DOHH2 (cell line): ENCODE measurements around the gene PGAM2.

Experiments
- H3F3A ChIP-seq: fragments of 200-600 bp; sonication (generic), shearing (Covaris generic); 2 replicates; pipeline ENCODE4 v1.6.0; 2016; ENCODE audit warnings: antibody characterized with exemption, mild to moderate bottlenecking; ENCODE audit not compliant: control insufficient read depth, insufficient read depth
- H3K27ac ChIP-seq: fragments of 200-600 bp; sonication (generic); 2 replicates; pipeline ENCODE4 v1.5.1; 2014; ENCODE audit warnings: low read depth, mild to moderate bottlenecking, low read length, moderate library complexity
- H3K27me3 ChIP-seq: fragments of 200-600 bp; sonication (generic); 2 replicates; pipeline ENCODE4 v1.6.1; 2014; ENCODE audit warnings: mild to moderate bottlenecking, low read length, mixed read lengths; ENCODE audit not compliant: control insufficient read depth
- H3K36me3 ChIP-seq: fragments of 200-600 bp; sonication (generic); 2 replicates; pipeline ENCODE4 v1.6.1; 2014; ENCODE audit warnings: mild to moderate bottlenecking, low read length, moderate library complexity, mixed read lengths; ENCODE audit not compliant: control insufficient read depth
- H3K4me1 ChIP-seq: fragments of 200-600 bp; sonication (generic); 2 replicates; pipeline ENCODE4 v1.6.1; 2014; ENCODE audit warnings: mild to moderate bottlenecking, low read length, mixed read lengths; ENCODE audit not compliant: control insufficient read depth
- H3K4me2 ChIP-seq: fragments of 200-600 bp; sonication (generic); 2 replicates; pipeline ENCODE4 v1.6.0; 2014; ENCODE audit warnings: mild to moderate bottlenecking, low read length, moderate library complexity
- H3K4me3 ChIP-seq: fragments of 200-600 bp; sonication (generic); 2 replicates; pipeline ENCODE4 v1.5.1; 2014; ENCODE audit warnings: mild to moderate bottlenecking, low read length, mixed read lengths
- H3K79me2 ChIP-seq: fragments of 200-600 bp; sonication (generic); 2 replicates; pipeline ENCODE4 v1.6.1; 2014; ENCODE audit warnings: mild to moderate bottlenecking, low read length, mixed read lengths; ENCODE audit not compliant: control insufficient read depth
- H3K9me2 ChIP-seq: fragments of 200-600 bp; sonication (generic); replicated peaks from 2 replicates; pipeline ENCODE4 v1.6.1; 2014; ENCODE audit warnings: mild to moderate bottlenecking, low read length, mixed read lengths; ENCODE audit not compliant: control insufficient read depth
- H3K9me3 ChIP-seq: fragments of 200-600 bp; sonication (generic); 2 replicates; pipeline ENCODE4 v1.6.1; 2014; ENCODE audit warnings: antibody characterized with exemption, low read length, mixed read lengths; ENCODE audit not compliant: control insufficient read depth, insufficient read depth
- H4K20me1 ChIP-seq: fragments of 200-600 bp; sonication (generic); 2 replicates; pipeline ENCODE4 v1.6.0; 2014; ENCODE audit warnings: low read depth, mild to moderate bottlenecking, antibody characterized with exemption, low read length, moderate library complexity; ENCODE audit not compliant: control insufficient read depth, insufficient read depth
- EZH2phosphoT487 ChIP-seq: fragments of 200-600 bp; sonication (generic); IDR thresholded peaks from 2 replicates; pipeline ENCODE4 v1.6.1; 2017; ENCODE audit warnings: borderline replicate concordance, mild to moderate bottlenecking, antibody characterized with exemption, low read length, moderate library complexity, mixed read lengths
- TF ChIP-seq, protein P1 (sequence below): fragments of 200-600 bp; sonication (generic); IDR thresholded peaks from one replicate; pipeline ENCODE4 v1.5.1; 2014; ENCODE audit warnings: antibody characterized with exemption, mild to moderate bottlenecking, low read depth, low read length; ENCODE audit not compliant: poor library complexity, severe bottlenecking

The PGAM2 gene

DNA sequence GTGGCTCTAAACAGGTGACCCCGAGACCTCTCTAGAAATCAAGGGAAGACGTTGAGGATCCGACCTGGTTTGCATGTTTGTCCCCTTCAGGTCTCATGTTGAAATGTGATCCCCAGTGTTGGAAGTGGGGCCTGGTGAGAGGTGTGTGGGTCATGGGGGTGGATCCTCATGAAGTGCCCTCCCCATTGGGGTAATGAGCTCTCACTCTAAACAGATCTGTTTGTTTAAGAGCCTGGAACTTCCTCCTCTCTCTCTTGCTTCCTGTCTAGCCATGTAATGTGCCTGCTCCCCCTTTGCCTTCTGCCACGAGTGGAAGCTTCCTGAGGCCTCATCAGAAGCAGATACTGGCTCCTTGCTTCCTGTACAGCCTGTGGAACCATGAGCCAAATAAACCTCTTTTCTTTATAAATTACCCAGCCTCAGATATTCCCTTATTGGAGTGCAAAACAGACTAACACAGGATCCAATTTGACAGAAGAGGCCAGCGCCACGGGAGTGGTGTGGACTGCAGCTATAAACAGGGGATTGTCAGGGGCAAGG, 27.8 kb upstream of the PGAM2 start:
- Histone ChIP-seq H3K27ac (no peak overlapping the region), H3F3A (peaks cover 5% of the 10 kb centered on the region; the same call in 1 of the 2 replicates), H3K79me2 (no peaks in the 10 kb centered on the region), H3K27me3 (no peaks in the 10 kb centered on the region), H3K4me1 (peaks cover 47% of the 10 kb centered on the region), H3K9me3 (peaks cover 4% of the 10 kb centered on the region; the same call in 1 of the 2 replicates), H3K4me3 (no peak overlapping the region), H4K20me1 (no peaks in the 10 kb centered on the region), H3K36me3 (no peaks in the 10 kb centered on the region; the same call in 1 of the 2 replicates), H3K9me2 (no peaks in the 10 kb centered on the region), H3K4me2 (no peak overlapping the region)
- TF ChIP-seq, protein P1, sequence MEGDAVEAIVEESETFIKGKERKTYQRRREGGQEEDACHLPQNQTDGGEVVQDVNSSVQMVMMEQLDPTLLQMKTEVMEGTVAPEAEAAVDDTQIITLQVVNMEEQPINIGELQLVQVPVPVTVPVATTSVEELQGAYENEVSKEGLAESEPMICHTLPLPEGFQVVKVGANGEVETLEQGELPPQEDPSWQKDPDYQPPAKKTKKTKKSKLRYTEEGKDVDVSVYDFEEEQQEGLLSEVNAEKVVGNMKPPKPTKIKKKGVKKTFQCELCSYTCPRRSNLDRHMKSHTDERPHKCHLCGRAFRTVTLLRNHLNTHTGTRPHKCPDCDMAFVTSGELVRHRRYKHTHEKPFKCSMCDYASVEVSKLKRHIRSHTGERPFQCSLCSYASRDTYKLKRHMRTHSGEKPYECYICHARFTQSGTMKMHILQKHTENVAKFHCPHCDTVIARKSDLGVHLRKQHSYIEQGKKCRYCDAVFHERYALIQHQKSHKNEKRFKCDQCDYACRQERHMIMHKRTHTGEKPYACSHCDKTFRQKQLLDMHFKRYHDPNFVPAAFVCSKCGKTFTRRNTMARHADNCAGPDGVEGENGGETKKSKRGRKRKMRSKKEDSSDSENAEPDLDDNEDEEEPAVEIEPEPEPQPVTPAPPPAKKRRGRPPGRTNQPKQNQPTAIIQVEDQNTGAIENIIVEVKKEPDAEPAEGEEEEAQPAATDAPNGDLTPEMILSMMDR: no peak
- TF ChIP-seq EZH2phosphoT487: no peak

DNA sequence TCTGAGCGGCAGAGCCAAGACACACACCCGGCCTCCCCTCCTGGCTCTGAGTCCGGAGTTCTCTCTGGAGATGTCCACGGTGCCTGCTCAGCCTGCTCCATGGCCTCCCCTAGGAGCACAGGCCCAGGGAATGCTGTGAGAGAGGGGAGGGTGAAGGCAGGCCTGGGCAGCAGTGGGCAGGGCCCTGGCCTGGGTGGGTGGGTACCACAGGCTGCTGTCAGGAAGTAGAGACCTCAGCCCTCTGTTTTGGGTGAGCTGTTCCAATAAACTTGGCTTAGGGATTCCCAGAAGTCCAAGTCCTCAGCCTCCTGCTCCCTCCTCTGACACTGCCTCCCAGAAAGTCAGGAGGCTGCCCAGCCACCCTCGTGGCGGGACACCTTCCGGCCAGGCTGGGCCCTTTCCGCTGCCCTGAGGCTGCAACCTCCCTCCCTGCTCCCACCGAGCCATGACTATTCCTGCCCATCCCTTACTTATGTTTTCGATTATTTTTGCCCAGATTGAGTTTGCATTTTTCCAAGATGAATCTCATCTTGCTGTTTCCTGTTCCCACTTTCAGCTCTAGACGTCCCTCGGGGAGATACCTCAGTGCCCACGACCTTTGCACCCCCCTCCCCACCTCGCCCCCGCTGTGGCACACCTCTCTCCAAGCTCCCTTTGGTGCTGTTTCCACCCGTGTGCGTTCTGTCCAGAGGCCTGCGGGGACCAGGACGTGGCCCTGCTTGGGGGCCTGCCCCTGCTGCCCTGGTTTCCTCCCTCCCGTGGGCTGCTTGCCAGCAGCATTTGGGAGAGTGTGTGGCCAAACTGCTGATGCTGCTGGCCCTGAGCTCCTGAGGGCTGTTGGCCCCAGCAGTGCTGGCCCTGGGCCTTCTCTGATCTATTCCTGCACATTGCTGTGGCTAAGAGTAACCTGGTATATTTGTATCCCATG, 22.8 kb upstream of the PGAM2 start:
- no peaks in the 10 kb centered on the region for H3K9me2 ChIP-seq
- H3F3A ChIP-seq: peaks cover 3% of the 10 kb centered on the region; the same call in 1 of the 2 replicates
- no peak overlapping the region for H3K4me3 ChIP-seq
- no peaks in the 10 kb centered on the region; the same call in 1 of the 2 replicates for H3K9me3 ChIP-seq
- H3K79me2 ChIP-seq: no peaks in the 10 kb centered on the region
- no peak overlapping the region for H3K4me2 ChIP-seq
- H4K20me1 ChIP-seq: no peaks in the 10 kb centered on the region
- TF ChIP-seq EZH2phosphoT487: no peak
- TF ChIP-seq, protein P1: no peak
- no peaks in the 10 kb centered on the region for H3K27me3 ChIP-seq
- H3K27ac ChIP-seq: no peak overlapping the region
- H3K36me3 ChIP-seq: no peaks in the 10 kb centered on the region
- peaks cover 4% of the 10 kb centered on the region for H3K4me1 ChIP-seq

DNA sequence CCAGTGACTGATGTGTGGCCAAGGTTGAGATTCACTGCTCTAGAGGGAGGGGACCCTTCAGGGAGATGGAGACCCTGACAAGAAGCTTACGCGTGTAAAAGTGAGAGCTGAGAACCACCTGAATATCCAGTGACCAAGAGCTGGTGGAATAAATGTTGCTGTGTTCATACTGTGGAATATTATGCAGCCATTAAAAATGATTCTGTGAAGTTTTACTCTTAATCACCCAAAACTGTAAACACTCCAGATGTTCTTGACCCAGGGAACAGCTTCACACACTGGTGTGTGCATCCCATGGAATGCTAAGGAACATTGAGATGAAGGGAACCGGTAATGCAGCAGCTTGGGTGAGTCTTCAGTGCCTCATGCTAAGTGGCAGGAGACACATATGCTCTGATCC, 21.3 kb upstream of the PGAM2 start:
- no peaks in the 10 kb centered on the region for H3K27me3 ChIP-seq
- no peak overlapping the region for H3K27ac ChIP-seq
- peaks cover 4% of the 10 kb centered on the region for H3K4me1 ChIP-seq
- H3K9me2 ChIP-seq: no peaks in the 10 kb centered on the region
- no peak for TF ChIP-seq EZH2phosphoT487
- TF ChIP-seq, protein P1: no peak
- peaks cover 5% of the 10 kb centered on the region for H3K79me2 ChIP-seq
- peaks cover 4% of the 10 kb centered on the region for H3K36me3 ChIP-seq
- H3K4me3 ChIP-seq: no peak overlapping the region
- no peak overlapping the region for H3K4me2 ChIP-seq
- peaks cover 6% of the 10 kb centered on the region; the same call in 1 of the 2 replicates for H3F3A ChIP-seq
- H4K20me1 ChIP-seq: no peaks in the 10 kb centered on the region
- no peaks in the 10 kb centered on the region for H3K9me3 ChIP-seq
